HepG2 (cell line): Measurements from ENCODE around the gene SYS1. TPM values are rescaled to one million over a fixed set of nuclear protein-coding genes. Genes with fewer than 3 reads are reported as not detected.

Source experiments
- ATF1 ChIP-seq: IDR thresholded peaks from 2 replicates; pipeline ENCODE4 v1.6.1; 2016; ENCODE audit warnings: mild to moderate bottlenecking, control low read depth
- ATF7 ChIP-seq, 2 experiments: fragments of 450-650 bp in 1 of 2; sonication (generic) in 1 of 2; formaldehyde crosslinking in 1 of 2; IDR thresholded peaks; 2 replicates each; pipeline versions ENCODE4 v1.4.0 to v1.6.1; 2016 to 2020; ENCODE audit warnings: antibody characterized with exemption in 1 of 2, mild to moderate bottlenecking in 1 of 2, missing genetic modification reagents in 1 of 2
- CHD2 ChIP-seq: IDR thresholded peaks from 2 replicates; pipeline ENCODE4 v1.6.1; 2011; ENCODE audit warnings: low read depth, low read length, improper control_type of control experiment
- CTCF ChIP-seq: sonication (generic); formaldehyde crosslinking; IDR thresholded peaks from 2 replicates; pipeline ENCODE4 v1.5.0; 2020; ENCODE audit warnings: mild to moderate bottlenecking, missing genetic modification reagents, moderate library complexity
- DNMT1 ChIP-seq: sonication (generic); formaldehyde crosslinking; IDR thresholded peaks from 2 replicates; pipeline ENCODE4 v1.5.1; 2020; ENCODE audit warnings: mild to moderate bottlenecking, missing genetic modification reagents
- FUBP1 ChIP-seq: sonication (generic); formaldehyde crosslinking; IDR thresholded peaks from 2 replicates; pipeline ENCODE4 v1.5.1; 2020; ENCODE audit warnings: missing genetic modification reagents, mild to moderate bottlenecking, borderline replicate concordance
- HMG20A ChIP-seq: IDR thresholded peaks from 2 replicates; pipeline ENCODE4 v1.6.1; 2016; ENCODE audit warnings: borderline replicate concordance
- NFKBIZ ChIP-seq: IDR thresholded peaks from 2 replicates; pipeline ENCODE4 v1.6.1; 2018; ENCODE audit warnings: missing genetic modification reagents, missing compliant biosample characterization
- NFYB ChIP-seq: sonication (generic); formaldehyde crosslinking; IDR thresholded peaks from 2 replicates; pipeline ENCODE4 v1.4.0; 2020; ENCODE audit warnings: missing genetic modification reagents
- POLR2AphosphoS5 ChIP-seq: IDR thresholded peaks from 2 replicates; pipeline ENCODE4 v1.6.1; 2012; ENCODE audit warnings: low read depth, low read length
- REXO4 ChIP-seq: sonication (generic); formaldehyde crosslinking; IDR thresholded peaks from 2 replicates; pipeline ENCODE4 v1.8.0; 2022; ENCODE audit warnings: missing genetic modification reagents, mild to moderate bottlenecking, borderline replicate concordance
- SNRNP70 ChIP-seq: fragments of 200-400 bp; formaldehyde crosslinking; IDR thresholded peaks from 2 replicates; pipeline ENCODE4 v1.6.1; 2017; ENCODE audit warnings: mild to moderate bottlenecking, low read depth, low read length, moderate library complexity
- TAF1 ChIP-seq: sonication (generic); formaldehyde crosslinking; IDR thresholded peaks from 2 replicates; pipeline ENCODE4 v1.4.0; 2020; ENCODE audit warnings: missing genetic modification reagents
- TEAD2 ChIP-seq: sonication (generic); formaldehyde crosslinking; IDR thresholded peaks from 2 replicates; pipeline ENCODE4 v1.9.0; 2021; ENCODE audit warnings: missing genetic modification reagents
- U2AF1 ChIP-seq: fragments of 200-400 bp; formaldehyde crosslinking; optimal IDR thresholded peaks from 2 replicates; pipeline ENCODE3; 2017; ENCODE audit warnings: mild to moderate bottlenecking, low read depth, low read length
- ZNF232 ChIP-seq: sonication (generic); formaldehyde crosslinking; IDR thresholded peaks from 2 replicates; pipeline ENCODE4 v1.4.0; 2020; ENCODE audit warnings: missing genetic modification reagents, borderline replicate concordance
- ZNF383 ChIP-seq: sonication (generic); formaldehyde crosslinking; IDR thresholded peaks from 2 replicates; pipeline ENCODE4 v1.4.0; 2020; ENCODE audit warnings: missing genetic modification reagents, mild to moderate bottlenecking, borderline replicate concordance
- ZNF451 ChIP-seq: sonication (generic); formaldehyde crosslinking; IDR thresholded peaks from 2 replicates; pipeline ENCODE4 v1.5.0; 2020; ENCODE audit warnings: mild to moderate bottlenecking, missing genetic modification reagents
- ZNF546 ChIP-seq: sonication (generic); formaldehyde crosslinking; conservative IDR thresholded peaks from 2 replicates; pipeline ENCODE4 v1.8.1; 2023; ENCODE audit warnings: mild to moderate bottlenecking, missing genetic modification reagents
- ZNF550 ChIP-seq: sonication (generic); formaldehyde crosslinking; IDR thresholded peaks from 2 replicates; pipeline ENCODE4 v1.4.0; 2020; ENCODE audit warnings: mild to moderate bottlenecking, missing genetic modification reagents, borderline replicate concordance
- ZNF780A ChIP-seq: sonication (generic); formaldehyde crosslinking; IDR thresholded peaks from 2 replicates; pipeline ENCODE4 v1.8.0; 2022; ENCODE audit warnings: mild to moderate bottlenecking, missing genetic modification reagents, moderate library complexity
- ZNF792 ChIP-seq: IDR thresholded peaks from 2 replicates; pipeline ENCODE4 v1.6.1; 2016
- polyA plus RNA-seq, 8 experiments: library from polyadenylated mRNA; depleted of rRNA in 3 of 8; stranded (reverse) in 7 of 8; unstranded in 1 of 8; fragments of >200 nt; fragmentation: Illumina TruSeq in 4 of 8; extraction: Trizol in 4 of 8; gene quantifications; 2 replicates each; pipeline versions ENCODE4 v1.2.1 to v1.2.3, GENCODE V29; 2011 to 2016; ENCODE audit warnings: low read depth in 4 of 8, missing spikeins in 1 of 8, mixed read lengths in 1 of 8; ENCODE audit not compliant: insufficient read depth in 1 of 8
- total RNA-seq, 5 experiments: library from RNA; depleted of rRNA; stranded (reverse); fragments of >200 nt; fragmentation: Illumina TruSeq; extraction: Trizol; gene quantifications; 2 replicates each; pipeline ENCODE4 v1.2.3, GENCODE V29; 2016; ENCODE audit warnings: low read depth in 1 of 5
- TF ChIP-seq, protein P1 (sequence below): sonication (generic); formaldehyde crosslinking; IDR thresholded peaks from 2 replicates; pipeline ENCODE4 v1.4.0; 2020; ENCODE audit warnings: mild to moderate bottlenecking, missing genetic modification reagents
- TF ChIP-seq, protein P2 (sequence below): sonication (generic); formaldehyde crosslinking; IDR thresholded peaks from 2 replicates; pipeline ENCODE4 v1.8.1; 2023; ENCODE audit warnings: missing genetic modification reagents, inconsistent platforms, borderline replicate concordance

Gene SYS1
- total and polyA plus RNA-seq, 2 of the 13 experiments (the other 11 are each of a cell fraction or from before 2014, with no cell fraction given) = 38.3 to 65.6 TPM

- TF ChIP-seq, protein P1, sequence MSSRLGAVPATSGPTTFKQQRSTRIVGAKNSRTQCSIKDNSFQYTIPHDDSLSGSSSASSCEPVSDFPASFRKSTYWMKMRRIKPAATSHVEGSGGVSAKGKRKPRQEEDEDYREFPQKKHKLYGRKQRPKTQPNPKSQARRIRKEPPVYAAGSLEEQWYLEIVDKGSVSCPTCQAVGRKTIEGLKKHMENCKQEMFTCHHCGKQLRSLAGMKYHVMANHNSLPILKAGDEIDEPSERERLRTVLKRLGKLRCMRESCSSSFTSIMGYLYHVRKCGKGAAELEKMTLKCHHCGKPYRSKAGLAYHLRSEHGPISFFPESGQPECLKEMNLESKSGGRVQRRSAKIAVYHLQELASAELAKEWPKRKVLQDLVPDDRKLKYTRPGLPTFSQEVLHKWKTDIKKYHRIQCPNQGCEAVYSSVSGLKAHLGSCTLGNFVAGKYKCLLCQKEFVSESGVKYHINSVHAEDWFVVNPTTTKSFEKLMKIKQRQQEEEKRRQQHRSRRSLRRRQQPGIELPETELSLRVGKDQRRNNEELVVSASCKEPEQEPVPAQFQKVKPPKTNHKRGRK (CRISPR knock-in tag) = no peak
- no peak for TF ChIP-seq ZNF546 (CRISPR knock-in tag)
- TF ChIP-seq DNMT1 (CRISPR knock-in tag) = no peak
- peak; percentile 63 for TF ChIP-seq ATF7 (IDR thresholded peaks at IDR 0.05)
- TF ChIP-seq ATF7 (CRISPR knock-in tag; IDR thresholded peaks at IDR 0.05) = peak; percentile 83
- TF ChIP-seq NFKBIZ = peak; percentile 99
- TF ChIP-seq FUBP1 (CRISPR knock-in tag) = no peak
- TF ChIP-seq CHD2 = 0 out of 2 replicates have a peak, but pooled peaks have one; percentile 10
- peak; percentile 48; the same call in 1 of the 2 replicates for TF ChIP-seq HMG20A (CRISPR knock-in tag)
- TF ChIP-seq TAF1 (CRISPR knock-in tag) = 0 out of 2 replicates have a peak, but pooled peaks have one; percentile 17
- TF ChIP-seq ZNF383 (CRISPR knock-in tag) = no peak
- TF ChIP-seq NFYB (CRISPR knock-in tag) = no peak
- TF ChIP-seq ZNF780A (CRISPR knock-in tag) = no peak
- TF ChIP-seq, protein P2, sequence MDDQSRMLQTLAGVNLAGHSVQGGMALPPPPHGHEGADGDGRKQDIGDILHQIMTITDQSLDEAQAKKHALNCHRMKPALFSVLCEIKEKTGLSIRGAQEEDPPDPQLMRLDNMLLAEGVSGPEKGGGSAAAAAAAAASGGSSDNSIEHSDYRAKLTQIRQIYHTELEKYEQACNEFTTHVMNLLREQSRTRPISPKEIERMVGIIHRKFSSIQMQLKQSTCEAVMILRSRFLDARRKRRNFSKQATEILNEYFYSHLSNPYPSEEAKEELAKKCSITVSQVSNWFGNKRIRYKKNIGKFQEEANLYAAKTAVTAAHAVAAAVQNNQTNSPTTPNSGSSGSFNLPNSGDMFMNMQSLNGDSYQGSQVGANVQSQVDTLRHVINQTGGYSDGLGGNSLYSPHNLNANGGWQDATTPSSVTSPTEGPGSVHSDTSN (CRISPR knock-in tag) = no peak
- TF ChIP-seq REXO4 (CRISPR knock-in tag) = no peak
- TF ChIP-seq ZNF550 = no peak
- TF ChIP-seq U2AF1 = no peak
- TF ChIP-seq TEAD2 (CRISPR knock-in tag) = 0 out of 2 replicates have a peak, but pooled peaks have one; percentile 21
- TF ChIP-seq POLR2AphosphoS5 = 0 out of 2 replicates have a peak, but pooled peaks have one; percentile 3
- no peak for TF ChIP-seq CTCF (CRISPR knock-in tag)
- TF ChIP-seq SNRNP70 = no peak
- TF ChIP-seq ZNF792 (CRISPR knock-in tag) = no peak
- peak; percentile 18; the same call in 1 of the 2 replicates for TF ChIP-seq ZNF232 (CRISPR knock-in tag)
- TF ChIP-seq ATF1 (CRISPR knock-in tag) = peak; percentile 58; the same call in 1 of the 2 replicates
- no peak for TF ChIP-seq ZNF451
These were observed 3.4 kb upstream of the SYS1 start (continued) for GRCh38 chr20:45359406-45360148.
